Activated gamma-delta T cell (primary cell): ENCODE measurements around the gene CLEC4C.
"Not testable (repeated sequence)": the region's sequence is repeated elsewhere in the genome, so short reads cannot be mapped to it uniquely, and the experiment has no call there.

Experiments
- DNase-seq: peaks from one replicate; lab custom pipeline; 2025; lab: John Stamatoyannopoulos, UW
- total RNA-seq, 2 donors: gene quantifications; one replicate each; lab custom pipeline; 2026; lab: John Stamatoyannopoulos, UW

CLEC4C gene
- total RNA-seq, result 0.09 to 0.15 reads per million in 2 donors

- no peak for DNase-seq
Observed at GRCh38 chr12:7747246-7747645, at the start of gene CLEC4C. TSS of gene CLEC4C (minus strand) at chr12:7747375. CDS start at chr12:7747348, 27 bp downstream.

GRCh38 chr12:7793211-7793610 is 46.0 kb upstream of the CLEC4C start:
- no peak for DNase-seq

- not testable (repeated sequence) for DNase-seq
Observed at GRCh38 chr12:7788884-7789528, 41.8 kb upstream of the CLEC4C start, which contains the start of gene NANOG. TSS of gene NANOG (plus strand) at chr12:7789402. CDS start at chr12:7789615, 213 bp downstream.

GRCh38 chr12:7788294-7788660 is 41.1 kb upstream of the CLEC4C start:
- no peak for DNase-seq

GRCh38 chr12:7787574-7788293 is 40.6 kb upstream of the CLEC4C start:
- no peak for DNase-seq

GRCh38 chr12:7784701-7785100 is 37.5 kb upstream of the CLEC4C start:
- DNase-seq, result no peak

GRCh38 chr12:7783433-7783832 is 36.3 kb upstream of the CLEC4C start:
- DNase-seq, result not testable (repeated sequence)

GRCh38 chr12:7782055-7782454 is 34.9 kb upstream of the CLEC4C start:
- DNase-seq, result no peak

- DNase-seq, result no peak
Observed at GRCh38 chr12:7781274-7781673, 34.1 kb upstream of the CLEC4C start.

- DNase-seq, result no peak
Observed at GRCh38 chr12:7769999-7770398, 22.8 kb upstream of the CLEC4C start.

GRCh38 chr12:7758766-7759140 is 11.6 kb upstream of the CLEC4C start:
- no peak for DNase-seq

- no peak for DNase-seq
Observed at GRCh38 chr12:7756993-7757392, 9.8 kb upstream of the CLEC4C start.

- DNase-seq, result not testable (repeated sequence)
Observed at GRCh38 chr12:7755668-7756067, 8.5 kb upstream of the CLEC4C start.

- peak; percentile 10 for DNase-seq
Observed at GRCh38 chr12:7751941-7752922, 5.1 kb upstream of the CLEC4C start.

- no peak for DNase-seq
Observed at GRCh38 chr12:7751394-7751793, 4.2 kb upstream of the CLEC4C start.

GRCh38 chr12:7750350-7750749 is 3.2 kb upstream of the CLEC4C start:
- no peak for DNase-seq

GRCh38 chr12:7749442-7749841 is 2.3 kb upstream of the CLEC4C start:
- no peak for DNase-seq

- no peak for DNase-seq
Observed at GRCh38 chr12:7748852-7749251, 1.7 kb upstream of the CLEC4C start.

- DNase-seq, result no peak
Observed at GRCh38 chr12:7732993-7733392, 14.2 kb downstream of the CLEC4C start.

- DNase-seq, result no peak
Observed at GRCh38 chr12:7731486-7731885, 15.7 kb downstream of the CLEC4C start.

- not testable (repeated sequence) for DNase-seq
Observed at GRCh38 chr12:7730984-7731383, 16.2 kb downstream of the CLEC4C start.

- no peak for DNase-seq
Observed at GRCh38 chr12:7729746-7730145, 17.4 kb downstream of the CLEC4C start.
